HepG2 (cell line): ENCODE results near the gene IFNLR1. TPM values are rescaled to one million over a fixed set of nuclear protein-coding genes. Genes with fewer than 3 reads are reported as not detected.
A peak's percentile ranks its signal among the peaks of the same experiment; 100 is the strongest.

Source experiments
- BCLAF1 ChIP-seq: fragments of 450-650 bp; IDR thresholded peaks from 2 replicates; pipeline ENCODE4 v1.6.1; 2017; ENCODE audit warnings: mild to moderate bottlenecking
- CCDC6 ChIP-seq: sonication (generic); formaldehyde crosslinking; IDR thresholded peaks from 2 replicates; pipeline ENCODE4 v1.8.1; 2022; ENCODE audit warnings: mild to moderate bottlenecking, missing genetic modification reagents, moderate library complexity
- ERF ChIP-seq: IDR thresholded peaks from 2 replicates; pipeline ENCODE4 v1.6.1; 2018; ENCODE audit warnings: missing biosample characterization, missing genetic modification reagents
- GATAD2A ChIP-seq: IDR thresholded peaks from 2 replicates; pipeline ENCODE4 v1.6.1; 2016
- HNRNPH1 ChIP-seq: fragments of 200-400 bp; formaldehyde crosslinking; optimal IDR thresholded peaks from 2 replicates; pipeline ENCODE3; 2017; ENCODE audit warnings: mild to moderate bottlenecking, low read depth, low read length
- KDM3A ChIP-seq: IDR thresholded peaks from 2 replicates; pipeline ENCODE4 v1.6.1; 2018; ENCODE audit warnings: low read depth, missing compliant biosample characterization
- MAFF ChIP-seq: IDR thresholded peaks from 2 replicates; pipeline ENCODE4 v1.6.1; 2011; ENCODE audit warnings: low read depth, low read length, improper control_type of control experiment
- MIER2 ChIP-seq: IDR thresholded peaks from 2 replicates; pipeline ENCODE4 v1.6.1; 2016; ENCODE audit warnings: missing biosample characterization, missing genetic modification reagents
- MZF1 ChIP-seq: sonication (generic); formaldehyde crosslinking; IDR thresholded peaks from 2 replicates; pipeline ENCODE4 v1.8.1; 2023; ENCODE audit warnings: mild to moderate bottlenecking, missing genetic modification reagents, borderline replicate concordance
- REST ChIP-seq, 2 experiments: IDR thresholded peaks; 2 replicates each; pipeline ENCODE4 v1.6.1; 2011 to 2012; ENCODE audit warnings: low read length in 2 of 2, borderline replicate concordance in 1 of 2, low read depth in 1 of 2, mild to moderate bottlenecking in 1 of 2, moderate library complexity in 1 of 2
- SP2 ChIP-seq: sonication (generic); formaldehyde crosslinking; IDR thresholded peaks from 2 replicates; pipeline ENCODE4 v1.5.1; 2020; ENCODE audit warnings: mild to moderate bottlenecking, missing genetic modification reagents
- TCF12 ChIP-seq, 2 experiments: fragments of 450-650 bp in 1 of 2; sonication (generic) in 1 of 2; formaldehyde crosslinking in 1 of 2; IDR thresholded peaks; 2 replicates each; pipeline versions ENCODE4 v1.6.1 to v1.8.0; 2017 to 2022; ENCODE audit warnings: antibody characterized with exemption in 1 of 2, mild to moderate bottlenecking in 1 of 2, missing genetic modification reagents in 1 of 2, moderate library complexity in 1 of 2
- TSC22D2 ChIP-seq: sonication (generic); formaldehyde crosslinking; IDR thresholded peaks from 2 replicates; pipeline ENCODE4 v1.5.1; 2020; ENCODE audit warnings: missing genetic modification reagents, mild to moderate bottlenecking, borderline replicate concordance
- XBP1 ChIP-seq: sonication (generic); formaldehyde crosslinking; IDR thresholded peaks from 2 replicates; pipeline ENCODE4 v1.5.0; 2020; ENCODE audit warnings: missing genetic modification reagents
- ZNF18 ChIP-seq: sonication (generic); formaldehyde crosslinking; IDR thresholded peaks from 2 replicates; pipeline ENCODE4 v1.8.0; 2022; ENCODE audit warnings: mild to moderate bottlenecking, missing genetic modification reagents; ENCODE audit not compliant: insufficient replicate concordance
- ZNF503 ChIP-seq: sonication (generic); formaldehyde crosslinking; IDR thresholded peaks from 2 replicates; pipeline ENCODE4 v1.4.0; 2020; ENCODE audit warnings: missing genetic modification reagents
- ZNF614 ChIP-seq: IDR thresholded peaks from 2 replicates; pipeline ENCODE4 v1.6.1; 2018; ENCODE audit warnings: missing biosample characterization, missing genetic modification reagents, inconsistent platforms, borderline replicate concordance
- ZNF678 ChIP-seq: sonication (generic); formaldehyde crosslinking; IDR thresholded peaks from 2 replicates; pipeline ENCODE4 v1.4.0; 2020; ENCODE audit warnings: mild to moderate bottlenecking, missing genetic modification reagents
- polyA plus RNA-seq, 8 experiments: library from polyadenylated mRNA; depleted of rRNA in 3 of 8; stranded (reverse) in 7 of 8; unstranded in 1 of 8; fragments of >200 nt; fragmentation: Illumina TruSeq in 4 of 8; extraction: Trizol in 4 of 8; gene quantifications; 2 replicates each; pipeline versions ENCODE4 v1.2.1 to v1.2.3, GENCODE V29; 2011 to 2016; ENCODE audit warnings: low read depth in 4 of 8, missing spikeins in 1 of 8, mixed read lengths in 1 of 8; ENCODE audit not compliant: insufficient read depth in 1 of 8
- total RNA-seq, 5 experiments: library from RNA; depleted of rRNA; stranded (reverse); fragments of >200 nt; fragmentation: Illumina TruSeq; extraction: Trizol; gene quantifications; 2 replicates each; pipeline ENCODE4 v1.2.3, GENCODE V29; 2016; ENCODE audit warnings: low read depth in 1 of 5

IFNLR1 gene
- total and polyA plus RNA-seq, 2 of the 13 experiments (the other 11 are each of a cell fraction or from before 2014, with no cell fraction given), result 3.8 to 8.5 TPM

- no peak for TF ChIP-seq BCLAF1
- TF ChIP-seq SP2 (CRISPR knock-in tag), result no peak
- no peak for TF ChIP-seq TSC22D2 (CRISPR knock-in tag)
- TF ChIP-seq REST (IDR thresholded peaks at IDR 0.05; ENCODE audit: borderline replicate concordance in 1 of 2, low read depth in 1 of 2, low read length in 2 of 2), result no peak
- no peak for TF ChIP-seq HNRNPH1
- TF ChIP-seq CCDC6 (CRISPR knock-in tag), result no peak
- peak; percentile 66; the same call in 1 of the 2 replicates for TF ChIP-seq ZNF614 (CRISPR knock-in tag)
- TF ChIP-seq MAFF, result no peak
- TF ChIP-seq ERF, result peak; percentile 51; the same call in 1 of the 2 replicates
- no peak for TF ChIP-seq ZNF678 (CRISPR knock-in tag)
- no peak for TF ChIP-seq TCF12 (IDR thresholded peaks at IDR 0.05)
- TF ChIP-seq TCF12 (CRISPR knock-in tag; IDR thresholded peaks at IDR 0.05), result peak; percentile 64; the same call in 1 of the 2 replicates
- no peak for TF ChIP-seq MZF1 (CRISPR knock-in tag)
- TF ChIP-seq ZNF18, result peak; percentile 98
- no peak; the same call in 1 of the 2 replicates for TF ChIP-seq KDM3A (CRISPR knock-in tag)
- no peak for TF ChIP-seq XBP1
- TF ChIP-seq ZNF503, result no peak
- TF ChIP-seq GATAD2A (CRISPR knock-in tag), result peak; percentile 48; the same call in 1 of the 2 replicates
- peak; percentile 34; the same call in 1 of the 2 replicates for TF ChIP-seq MIER2 (CRISPR knock-in tag)
These were observed 68.5 kb downstream of the IFNLR1 start (continued) for GRCh38 chr1:24118410-24119242.
